Activated T-cell treated with anti-CD3 and anti-CD28 coated beads for 24 hours (primary cell): ENCODE data around the gene FBXL19.

ENCODE experiments used
- DNase-seq: peaks from one replicate; pipeline ENCODE4 v3.0.0-alpha.2; 2020; ENCODE audit warnings: low read depth

Gene FBXL19

GRCh38 chr16:30947541-30947858 lies 24.1 kb downstream of the FBXL19 start:
- DNase-seq, result no peak

- DNase-seq, result no peak
Measured at GRCh38 chr16:30947859-30948666, 24.7 kb downstream of the FBXL19 start.

- no peak for DNase-seq
Measured at GRCh38 chr16:30948667-30949649, 25.6 kb downstream of the FBXL19 start, which contains the start of gene ORAI3. Gene ORAI3, plus strand, starts transcription at chr16:30949068. Its CDS starts 222 bp downstream, at chr16:30949290.

GRCh38 chr16:30949650-30950515 lies 26.5 kb downstream of the FBXL19 start:
- DNase-seq, result no peak

- no peak for DNase-seq
Measured at GRCh38 chr16:30950516-30951065, 27.2 kb downstream of the FBXL19 start.

DNA sequence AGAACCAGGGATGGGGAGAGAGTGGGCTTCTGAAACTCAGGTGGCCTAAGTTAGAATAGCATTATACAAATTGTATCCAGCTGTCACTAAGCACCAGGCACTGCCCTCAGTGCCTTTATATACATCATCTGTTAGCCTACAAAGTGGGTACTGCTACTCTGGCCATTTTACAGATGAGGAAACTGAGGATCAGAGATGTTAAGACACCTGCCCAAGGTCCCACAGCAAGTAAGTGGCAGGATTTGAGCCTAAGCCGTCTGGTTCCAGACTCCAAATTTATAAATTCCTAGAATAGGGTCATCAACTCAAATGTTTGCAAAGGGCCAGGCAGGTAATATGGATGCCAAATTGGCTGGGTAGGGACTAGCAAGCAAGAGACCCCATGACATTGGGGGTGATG lies 27.8 kb downstream of the FBXL19 start:
- no peak for DNase-seq

- no peak for DNase-seq
Measured at GRCh38 chr16:30951750-30952149, 28.4 kb downstream of the FBXL19 start.

GRCh38 chr16:30953111-30953510 lies 29.7 kb downstream of the FBXL19 start:
- no peak for DNase-seq

DNA sequence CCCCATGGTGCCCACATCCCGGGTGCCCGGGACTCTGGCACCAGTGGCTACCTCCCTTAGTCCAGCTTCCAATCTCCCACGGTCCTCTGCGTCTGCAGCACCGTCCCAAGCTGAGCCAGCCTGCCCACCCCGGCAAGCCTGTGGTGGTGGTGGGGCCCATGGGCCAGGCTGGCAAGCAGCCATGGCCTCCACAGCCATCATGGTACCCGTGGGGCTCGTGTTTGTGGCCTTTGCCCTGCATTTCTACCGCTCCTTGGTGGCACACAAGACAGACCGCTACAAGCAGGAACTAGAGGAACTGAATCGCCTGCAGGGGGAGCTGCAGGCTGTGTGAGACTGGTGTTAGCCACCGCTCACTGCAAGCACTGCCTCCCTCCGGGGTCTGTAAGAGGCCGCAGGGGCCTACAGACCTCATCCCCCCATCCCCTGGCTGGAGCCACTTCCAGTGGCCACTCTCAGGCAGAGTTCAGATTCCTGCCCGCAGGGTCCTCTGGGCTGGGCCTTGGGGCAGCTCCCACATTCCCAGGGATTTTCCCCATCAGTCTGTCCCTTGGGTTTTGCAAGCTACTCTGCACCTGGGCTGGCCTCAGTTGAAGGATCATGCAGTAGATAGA lies 30.2 kb downstream of the FBXL19 start:
- DNase-seq, result peak; percentile 50

DNA sequence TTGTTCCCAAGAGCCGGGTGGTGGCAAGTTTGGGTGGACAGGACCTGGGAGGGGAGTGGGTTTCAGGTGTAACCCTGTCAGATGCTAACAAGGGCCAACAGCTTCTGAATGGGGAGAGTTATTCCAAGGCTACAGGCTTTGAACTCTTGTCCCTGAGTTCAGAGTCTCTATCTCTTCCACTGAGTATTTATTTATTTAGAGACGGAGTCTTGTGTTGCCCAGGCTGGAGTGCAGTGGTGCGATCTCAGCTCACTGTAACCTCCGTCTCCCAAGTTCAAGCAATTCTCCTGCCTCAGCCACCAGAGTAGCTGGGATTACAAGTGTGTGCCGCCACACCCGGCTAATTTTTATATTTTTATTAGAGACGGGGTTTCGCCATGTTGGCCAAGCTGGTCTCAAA lies 31.6 kb downstream of the FBXL19 start:
- no peak for DNase-seq

DNA sequence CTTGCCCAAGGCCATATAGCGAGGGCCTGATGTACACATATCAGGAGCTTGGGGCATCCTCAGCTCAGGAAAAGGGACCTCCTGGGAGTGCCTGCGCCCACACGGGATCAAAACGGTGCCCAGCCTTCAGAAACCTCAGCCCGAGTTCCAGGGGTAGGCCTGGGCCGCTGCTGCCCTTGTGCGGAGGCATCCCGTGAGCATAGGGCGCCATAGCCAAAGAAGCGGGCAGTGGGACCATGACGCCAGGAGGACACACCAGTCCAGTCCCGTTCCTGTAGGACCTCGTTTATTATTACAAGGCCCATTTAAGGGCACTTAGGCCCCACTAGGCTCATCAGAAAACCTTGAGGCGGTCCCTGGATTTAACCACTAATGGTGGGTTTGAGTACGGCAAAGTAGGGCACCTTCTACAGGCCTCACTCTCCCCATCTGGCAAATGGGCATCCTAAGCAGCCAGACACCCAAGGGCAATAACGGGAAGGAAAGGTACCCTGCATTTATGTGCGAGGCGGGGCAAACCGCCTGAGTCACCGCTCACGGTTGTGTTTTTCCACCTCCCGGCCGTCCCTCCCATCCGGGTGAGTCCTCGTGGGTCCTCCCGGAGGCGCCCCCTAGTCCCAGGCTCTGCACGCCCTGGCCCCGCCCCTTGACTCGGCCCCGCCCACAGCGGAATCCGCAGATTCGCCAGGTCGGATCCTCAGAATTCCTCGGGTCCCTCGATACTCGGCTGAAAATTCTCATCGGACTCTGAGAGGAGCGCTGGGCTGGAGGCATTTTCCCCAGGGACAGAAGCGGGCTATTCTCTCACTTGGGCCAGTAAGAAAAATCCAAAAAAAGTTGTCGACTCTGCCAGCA lies 33.5 kb downstream of the FBXL19 start:
- peak; percentile 88 for DNase-seq

DNA sequence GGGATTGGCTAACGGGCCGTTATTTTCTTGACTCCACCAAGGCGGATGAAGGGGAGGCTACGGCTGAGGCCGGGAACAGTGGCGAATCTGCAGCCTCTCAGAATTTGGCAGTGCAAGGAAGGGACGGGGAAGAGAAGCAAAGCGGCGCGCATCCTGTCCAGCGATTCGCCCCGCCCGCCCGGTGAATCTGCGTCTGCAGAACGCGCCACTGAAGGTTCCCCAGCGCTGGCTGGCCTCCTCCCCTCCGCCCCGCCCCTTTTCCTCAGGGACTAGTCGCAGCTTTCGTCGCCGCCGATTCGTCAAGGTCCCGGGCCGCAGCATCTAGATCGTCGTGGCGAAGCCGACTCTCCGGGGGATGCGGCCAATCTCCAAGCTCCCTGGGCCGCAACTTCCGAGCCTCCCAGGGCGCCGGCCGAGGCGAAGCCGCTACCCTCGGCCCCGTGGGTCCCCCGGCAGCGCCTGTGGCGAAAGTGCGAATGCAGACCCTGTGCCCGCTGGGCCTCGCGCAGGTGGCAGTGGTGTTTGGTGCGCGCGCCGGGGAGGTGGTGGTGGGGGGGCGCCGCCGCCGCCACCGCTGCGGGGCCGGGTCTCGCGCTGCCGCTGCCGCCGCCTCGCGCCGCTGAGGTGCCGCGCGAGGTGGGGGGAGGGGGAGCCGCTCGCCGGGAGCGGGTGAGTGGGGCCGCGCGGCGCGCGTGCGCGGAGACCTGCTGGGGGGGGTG lies 34.2 kb downstream of the FBXL19 start, which contains the start of gene SETD1A:
SETD1A (plus strand) TSS at position 299 of the 719 bp plus-strand sequence. CDS start 978 bp downstream, outside the sequence.
- DNase-seq, result peak; percentile 92

- DNase-seq, result no peak
Measured at GRCh38 chr16:30958175-30959079, 35.1 kb downstream of the FBXL19 start.

DNA sequence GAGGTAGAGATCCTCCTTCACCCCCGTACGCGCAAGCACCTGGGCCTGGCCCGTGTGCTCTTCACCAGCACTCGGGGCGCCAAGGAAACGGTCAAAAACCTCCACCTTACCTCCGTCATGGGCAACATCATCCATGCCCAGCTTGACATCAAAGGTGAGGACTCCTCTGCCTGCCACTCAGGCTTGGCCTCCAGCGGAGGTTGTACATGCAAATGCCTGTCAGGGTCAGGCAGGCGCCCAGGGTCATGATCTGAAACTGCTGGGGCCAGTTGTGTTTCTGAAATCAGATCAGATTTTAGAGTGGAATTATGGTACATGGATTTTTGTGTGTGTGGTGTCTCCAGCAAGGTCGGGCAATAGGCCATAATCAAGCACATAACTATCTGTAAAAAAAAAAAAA lies 38.0 kb downstream of the FBXL19 start:
- DNase-seq, result no peak

GRCh38 chr16:30963925-30964511 lies 40.6 kb downstream of the FBXL19 start:
- DNase-seq, result no peak

GRCh38 chr16:30964574-30965226 lies 41.3 kb downstream of the FBXL19 start:
- no peak for DNase-seq

GRCh38 chr16:30965436-30965835 lies 42.1 kb downstream of the FBXL19 start:
- no peak for DNase-seq
